ENCODE results near the gene PEX13. TPM values are rescaled to one million over a fixed set of nuclear protein-coding genes. Genes with fewer than 3 reads are reported as not detected.

PEX13 gene
- total RNA-seq, 1 experiment from 2014 or later = 20.4 TPM

GRCh38 chr2:61015976-61016375, 1.5 kb upstream of the PEX13 start:
- peak overlapping the region; percentile 100; the same call in 1 of the 2 replicates for H3K27ac Mint-ChIP-seq
- peaks cover 2% of the 10 kb centered on the region for H3K36me3 Mint-ChIP-seq
- ChIA-PET CTCF (interaction anchor here (0.8 kb wide), 1 partner anchor 17 kb away, joined by 3 read pairs; no protein-coding TSS in a partner anchor), POLR2A (no interaction called here)
- ATAC-seq = no peak
- DNase-seq (ENCODE audit: low spot score) = no peak
- H3K27me3 Mint-ChIP-seq (ENCODE audit: low read depth) = no peaks in the 10 kb centered on the region
- no peaks in the 10 kb centered on the region for H3K9me3 Mint-ChIP-seq
- peaks cover 18% of the 10 kb centered on the region for H3K4me1 Mint-ChIP-seq
- peak overlapping the region; percentile 98 for H3K4me3 Mint-ChIP-seq
- TF ChIP-seq ZNF512 (CRISPR knock-in tag; IDR thresholded peaks at IDR 0.05; ENCODE audit: borderline replicate concordance) = no peak

GRCh38 chr2:61016392-61017002, 1.0 kb upstream of the PEX13 start:
- POLR2A ChIA-PET = no interaction called here

GRCh38 chr2:61017003-61017555, 441 bp upstream of the PEX13 start:
- H3K27ac Mint-ChIP-seq = peak overlapping the region; percentile 100
- peak overlapping the region; percentile 98 for H3K4me3 Mint-ChIP-seq
- no peaks in the 10 kb centered on the region for H3K27me3 Mint-ChIP-seq (ENCODE audit: low read depth)
- POLR2A ChIA-PET = no interaction called here
- no peaks in the 10 kb centered on the region for H3K9me3 Mint-ChIP-seq
- CTCF ChIA-PET = interaction anchor here (1.3 kb wide), 1 partner anchor 212 kb away, joined by 3 read pairs; no protein-coding TSS in a partner anchor
- H3K36me3 Mint-ChIP-seq = peaks cover 10% of the 10 kb centered on the region
- DNase-seq (ENCODE audit: low spot score) (peak; percentile 72), ATAC-seq (peak; percentile 84)
- peaks cover 18% of the 10 kb centered on the region for H3K4me1 Mint-ChIP-seq
- TF ChIP-seq GABPB1 (CRISPR knock-in tag; IDR thresholded peaks at IDR 0.05) (0 out of 2 replicates have a peak, but pooled peaks have one; percentile 23), HMGA2 (CRISPR knock-in tag; IDR thresholded peaks at IDR 0.05) (no peak), NR2C2 (CRISPR knock-in tag; IDR thresholded peaks at IDR 0.05) (no peak), CBFB (CRISPR knock-in tag; IDR thresholded peaks at IDR 0.05; ENCODE audit: low read depth) (no peak), ZNF232 (CRISPR knock-in tag; IDR thresholded peaks at IDR 0.05) (no peak; the same call in 1 of the 2 replicates), ETV6 (CRISPR knock-in tag; IDR thresholded peaks at IDR 0.05) (no peak), TEAD1 (CRISPR knock-in tag; IDR thresholded peaks at IDR 0.05) (no peak), ELF4 (CRISPR knock-in tag; IDR thresholded peaks at IDR 0.05; ENCODE audit: low read depth) (no peak), MAX (CRISPR knock-in tag; IDR thresholded peaks at IDR 0.05) (peak; percentile 38; the same call in 1 of the 2 replicates), PRDM15 (CRISPR knock-in tag; IDR thresholded peaks at IDR 0.05) (no peak), FOXJ3 (CRISPR knock-in tag; IDR thresholded peaks at IDR 0.05; ENCODE audit: borderline replicate concordance) (no peak), HMGXB4 (CRISPR knock-in tag; IDR thresholded peaks at IDR 0.05) (no peak), ZNF416 (CRISPR knock-in tag; IDR thresholded peaks at IDR 0.05) (no peak), JAZF1 (CRISPR knock-in tag; IDR thresholded peaks at IDR 0.05) (no peak), CTCF (IDR thresholded peaks at IDR 0.05) (no peak), USF2 (CRISPR knock-in tag; IDR thresholded peaks at IDR 0.05) (peak; percentile 24; the same call in 1 of the 2 replicates), ZBTB43 (CRISPR knock-in tag; IDR thresholded peaks at IDR 0.05) (no peak), ATF1 (CRISPR knock-in tag; IDR thresholded peaks at IDR 0.05) (no peak)

More at GRCh38 chr2:61016392-61017002, 1.0 kb upstream of the PEX13 start:
- CTCF ChIA-PET = interaction anchor here (0.8 kb wide), 1 partner anchor 17 kb away, joined by 3 read pairs; no protein-coding TSS in a partner anchor
- peak overlapping the region; percentile 100 for H3K27ac Mint-ChIP-seq
- H3K9me3 Mint-ChIP-seq = no peaks in the 10 kb centered on the region
- ATAC-seq (no peak), DNase-seq (ENCODE audit: low spot score) (no peak)
- H3K4me3 Mint-ChIP-seq = peak overlapping the region; percentile 98
- peaks cover 4% of the 10 kb centered on the region for H3K36me3 Mint-ChIP-seq
- peaks cover 18% of the 10 kb centered on the region for H3K4me1 Mint-ChIP-seq
- peak; percentile 29; the same call in 1 of the 2 replicates for TF ChIP-seq ZNF263 (CRISPR knock-in tag; IDR thresholded peaks at IDR 0.05; ENCODE audit: low read depth)
- no peak for TF ChIP-seq JUN (CRISPR knock-in tag; IDR thresholded peaks at IDR 0.05)
- H3K27me3 Mint-ChIP-seq (ENCODE audit: low read depth) = no peaks in the 10 kb centered on the region

All from WTC11 (cell line).